Measurements from ENCODE around the gene DCHS2.

Gene DCHS2

GRCh38 chr4:154444958-154445357 is 46.6 kb downstream of the DCHS2 start:
- no peak for DNase-seq

- DNase-seq: no peak
Measured at GRCh38 chr4:154441982-154442381, 49.6 kb downstream of the DCHS2 start.

GRCh38 chr4:154441124-154441523 is 50.5 kb downstream of the DCHS2 start:
- no peak for DNase-seq

DNA sequence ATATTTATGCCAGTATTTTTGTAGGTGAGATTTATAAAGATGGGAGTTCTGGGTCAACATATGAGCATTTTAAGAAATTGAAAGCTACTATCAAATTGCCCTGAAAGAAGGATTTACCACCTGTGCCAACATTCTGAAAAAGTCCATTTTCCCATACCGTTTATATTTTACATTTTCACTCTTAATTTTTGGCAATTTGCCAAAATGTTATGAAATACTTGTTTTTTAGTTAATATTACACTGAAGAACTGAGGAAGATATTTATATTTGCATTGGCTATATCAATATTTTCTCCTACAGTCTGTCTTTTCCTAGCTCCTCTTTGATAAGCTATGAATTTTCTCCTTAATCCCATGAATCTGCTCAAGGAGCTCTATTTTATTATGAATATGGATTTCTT is 52.4 kb downstream of the DCHS2 start:
- DNase-seq: no peak

DNA sequence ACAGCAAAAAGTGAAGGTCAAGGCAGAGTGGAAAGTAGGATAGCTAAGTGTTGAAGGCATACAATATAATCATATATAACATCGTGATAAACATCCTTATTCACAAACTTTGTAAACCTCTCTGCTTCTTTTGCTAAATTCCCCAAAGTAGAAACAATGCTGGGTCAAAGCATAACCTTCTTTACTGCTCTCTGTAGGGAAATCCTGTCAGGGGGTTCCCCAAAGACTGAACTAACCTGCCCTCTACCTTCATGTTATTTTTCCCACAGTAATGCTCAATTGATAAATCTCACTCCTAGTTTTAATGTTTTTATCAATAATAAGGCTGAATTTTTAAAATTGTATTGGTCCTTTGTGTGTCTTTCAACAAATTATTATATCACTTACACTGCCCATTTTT is 55.7 kb downstream of the DCHS2 start:
- DNase-seq: no peak

- DNase-seq: no peak
Measured at GRCh38 chr4:154433543-154433942, 58.1 kb downstream of the DCHS2 start.

DNA sequence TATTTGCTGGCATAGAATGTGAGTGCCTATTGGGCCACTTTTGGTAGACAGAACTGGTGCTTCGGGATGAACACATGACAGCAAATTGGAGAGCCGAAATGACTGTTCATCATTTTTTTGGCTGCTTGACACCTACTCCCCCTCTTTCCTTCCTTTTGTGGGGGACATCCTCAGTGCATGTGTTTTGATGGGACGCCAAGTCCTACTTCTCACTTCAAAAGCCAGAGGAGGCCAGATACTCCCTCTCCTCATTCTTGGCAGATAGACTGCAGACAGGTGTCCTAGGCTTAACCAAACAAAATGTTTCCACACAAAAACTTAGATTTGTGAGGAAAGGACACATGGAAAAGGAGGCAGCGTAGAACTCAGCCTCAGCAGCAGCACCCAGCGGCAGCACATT is 62.4 kb downstream of the DCHS2 start:
- no peak for DNase-seq

DNA sequence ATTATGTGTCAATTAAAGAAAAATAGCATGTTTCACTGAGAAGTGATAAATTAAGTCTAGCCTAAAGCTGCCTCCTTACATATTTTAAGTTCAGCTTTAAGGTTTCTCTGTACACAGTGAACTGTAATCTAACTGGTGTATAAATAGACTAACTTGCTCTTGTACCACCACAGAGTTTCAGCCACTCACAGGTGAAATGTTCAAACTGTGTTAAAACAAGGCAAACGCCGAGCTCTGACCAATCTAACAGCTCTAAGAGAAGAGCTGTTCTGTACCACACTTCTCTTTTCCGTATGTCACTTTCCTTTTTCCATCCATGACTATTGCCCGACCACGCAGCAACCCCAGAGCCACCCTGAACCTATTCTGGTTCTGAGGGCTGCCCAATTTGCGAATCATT is 64.5 kb downstream of the DCHS2 start:
- DNase-seq: no peak

DNA sequence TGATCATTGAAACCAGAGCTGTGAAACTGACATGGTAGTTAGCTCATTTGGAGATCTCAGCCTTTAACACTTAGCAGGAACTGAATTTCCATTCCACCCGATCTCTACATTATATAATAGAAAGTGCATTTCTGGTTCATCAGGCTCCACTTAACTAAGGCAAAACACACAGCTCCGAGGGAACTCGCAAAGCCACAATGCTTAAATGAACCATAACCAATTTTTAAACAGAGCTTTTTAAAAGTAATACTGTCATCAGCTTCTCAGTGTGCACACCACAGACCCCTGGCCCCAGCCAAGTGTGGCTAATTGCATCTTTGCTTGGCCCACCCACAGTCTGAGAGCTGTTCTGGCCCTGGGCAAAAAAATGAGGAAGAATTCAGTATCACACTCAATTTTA is 66.1 kb downstream of the DCHS2 start:
- DNase-seq: no peak

DNA sequence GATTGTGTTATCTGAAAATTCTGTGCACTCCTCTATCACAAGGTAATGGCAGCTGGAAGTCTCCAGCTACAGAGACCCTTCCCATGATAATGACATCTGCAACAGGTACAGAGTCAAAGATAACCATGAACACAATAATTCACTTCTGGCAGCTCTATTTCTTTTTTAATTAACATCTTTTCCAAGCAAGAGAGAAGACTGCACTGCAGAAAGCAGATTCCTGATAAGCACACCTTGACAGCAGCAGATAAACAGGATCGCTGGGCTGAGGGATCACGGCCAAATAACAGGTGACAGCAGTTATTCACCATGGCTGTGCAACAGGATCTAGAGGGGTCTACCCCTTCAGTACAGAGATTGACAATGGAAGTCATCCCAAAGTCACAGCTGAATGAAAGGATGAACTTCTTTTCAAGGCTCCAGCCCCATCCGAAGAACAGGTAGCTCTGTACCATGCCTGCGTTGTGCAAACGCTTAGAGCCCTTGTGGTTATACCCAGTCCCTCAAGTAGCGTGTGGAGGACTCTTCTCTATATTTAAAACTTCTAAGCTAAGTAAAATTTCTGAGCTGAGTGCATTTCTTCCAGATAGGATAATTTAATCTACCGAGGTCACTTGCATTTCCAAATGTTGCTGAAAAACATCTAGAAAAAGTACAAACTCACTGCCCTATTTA is 66.7 kb downstream of the DCHS2 start:
- no peak for DNase-seq

DNA sequence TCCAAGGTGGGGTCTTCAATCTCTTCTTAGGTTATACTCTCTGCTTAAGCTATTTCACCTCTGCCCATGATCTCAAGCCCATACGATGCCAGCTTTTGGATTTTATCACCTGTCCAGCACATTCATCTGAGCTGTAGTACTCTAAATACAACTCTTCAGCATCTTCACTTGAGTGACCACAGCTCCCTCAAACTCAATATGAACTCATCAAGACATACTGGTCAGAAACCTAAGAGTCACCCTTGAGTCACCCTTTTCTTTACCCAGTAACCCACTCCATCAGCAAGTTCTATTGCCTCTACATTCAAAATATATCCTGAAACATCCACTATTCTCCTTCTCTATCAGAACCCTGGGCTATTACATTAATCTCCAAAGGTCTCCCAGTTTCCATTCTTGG is 69.4 kb downstream of the DCHS2 start:
- no peak for DNase-seq

DNA sequence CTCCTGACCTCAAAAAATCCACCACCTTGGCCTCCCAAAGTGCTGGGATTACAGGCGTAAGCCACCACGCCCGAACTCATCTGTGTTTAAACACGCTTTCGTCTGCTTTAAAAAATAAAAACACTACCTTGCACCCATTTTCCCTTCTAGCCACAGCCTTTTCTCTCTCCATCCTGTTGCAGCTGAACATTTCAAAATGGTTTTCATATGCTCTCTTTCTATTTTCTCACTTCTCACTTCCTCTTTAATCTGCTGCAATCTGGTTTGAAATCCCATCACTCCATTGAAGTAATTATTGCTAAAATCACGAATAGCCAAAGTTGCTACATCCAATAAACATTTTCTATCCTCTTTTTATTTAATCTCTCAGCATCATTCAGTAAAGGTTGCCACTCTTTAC is 70.0 kb downstream of the DCHS2 start:
- no peak for DNase-seq

GRCh38 chr4:154417373-154417673 is 74.3 kb downstream of the DCHS2 start:
- no peak for DNase-seq

DNA sequence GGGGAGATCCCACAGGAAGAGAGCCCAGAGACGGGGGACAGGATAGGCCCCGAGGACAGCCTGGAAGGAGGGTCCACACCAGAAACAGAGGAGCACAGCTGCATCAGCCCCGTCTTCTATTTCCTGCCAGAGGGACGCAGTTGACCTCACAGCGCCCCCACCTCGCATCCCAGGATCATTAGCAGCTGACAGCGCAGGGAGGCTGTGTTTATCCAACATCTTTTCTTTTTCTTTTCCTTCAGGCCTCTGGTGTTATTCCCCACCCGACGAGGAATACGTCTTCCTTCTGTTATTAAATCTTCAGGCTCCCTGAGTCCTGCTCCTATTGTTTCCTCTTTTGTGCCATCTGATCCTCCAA is 75.4 kb downstream of the DCHS2 start:
- no peak for DNase-seq

DNA sequence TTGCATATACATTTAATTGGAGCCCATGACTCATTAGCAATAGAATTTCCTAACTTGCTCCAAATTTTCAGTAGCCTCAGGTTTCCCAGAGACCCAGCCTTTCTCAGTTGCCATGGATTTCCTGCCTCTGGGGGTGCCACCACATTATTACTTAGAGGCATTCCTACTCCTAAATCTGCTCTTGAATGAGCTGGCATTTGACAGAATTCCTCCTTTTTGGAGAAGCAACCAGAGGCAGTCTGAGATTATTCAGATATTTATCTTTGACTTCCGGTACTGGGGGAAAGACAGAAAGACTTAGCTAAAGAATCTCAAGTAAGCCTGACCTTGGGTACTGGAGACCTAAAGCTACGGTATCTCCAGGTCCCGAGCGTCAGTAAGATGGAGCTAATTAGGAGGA is 76.3 kb downstream of the DCHS2 start:
- no peak for DNase-seq

GRCh38 chr4:154414796-154415195 is 76.8 kb downstream of the DCHS2 start:
- no peak for DNase-seq

DNA sequence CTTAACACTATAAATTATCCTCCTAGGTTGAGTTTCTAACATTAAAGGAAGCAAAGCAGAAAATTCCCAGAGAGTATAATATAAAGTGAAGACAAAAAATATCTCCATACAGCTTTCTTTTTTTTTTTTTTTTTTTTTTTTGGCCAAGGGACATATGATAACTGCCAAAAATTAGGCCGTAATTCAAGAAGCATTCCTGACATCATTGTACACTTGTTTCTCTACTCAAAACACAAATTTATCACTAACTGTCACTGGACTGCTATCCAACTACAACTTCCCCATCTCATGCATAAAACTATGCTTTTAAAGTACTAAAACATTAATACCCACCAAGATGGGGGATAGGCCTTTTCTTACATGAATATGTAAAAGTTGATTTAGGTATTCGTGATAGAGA is 77.2 kb downstream of the DCHS2 start:
- no peak for DNase-seq

DNA sequence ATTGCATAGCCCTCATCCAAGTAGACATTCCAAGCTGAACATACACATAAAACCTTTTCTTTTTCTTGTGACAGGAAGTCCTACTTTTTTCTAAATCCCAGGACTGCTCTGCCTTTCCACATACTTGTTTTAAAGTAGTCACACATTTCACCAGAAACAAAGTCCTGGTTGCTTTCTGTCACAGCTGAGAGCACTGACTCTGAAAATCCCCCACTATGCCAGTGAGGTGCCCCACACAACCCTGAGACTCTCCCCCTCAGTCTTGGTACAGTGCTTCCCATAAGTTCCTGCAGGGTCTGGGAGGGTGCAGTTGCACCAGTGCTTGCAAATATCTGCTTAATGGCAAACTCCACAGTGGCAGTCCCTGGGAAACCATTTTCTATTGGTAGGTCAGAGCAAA is 84.2 kb downstream of the DCHS2 start:
- no peak for DNase-seq

GRCh38 chr4:154406018-154406795 is 85.4 kb downstream of the DCHS2 start:
- no peak for DNase-seq

GRCh38 chr4:154399259-154399974 is 92.2 kb downstream of the DCHS2 start:
- DNase-seq: no peak

DNA sequence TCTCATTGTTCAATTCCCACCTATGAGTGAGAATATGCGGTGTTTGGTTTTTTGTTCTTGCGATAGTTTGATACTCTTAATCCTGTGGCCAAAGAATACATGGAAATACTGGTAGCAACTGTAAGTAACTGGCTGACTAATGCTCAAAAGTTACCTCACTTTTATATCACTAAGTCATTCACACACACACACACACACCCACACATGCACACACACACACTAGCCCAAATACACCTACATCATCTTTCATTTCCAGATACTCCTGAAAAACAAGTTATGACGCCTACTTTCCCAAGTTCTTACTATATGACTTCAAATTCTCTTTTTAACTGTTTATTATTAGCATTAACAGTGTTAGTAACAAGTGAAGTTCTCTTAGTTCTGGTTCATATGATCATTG is 101.3 kb downstream of the DCHS2 start:
- no peak for DNase-seq

GRCh38 chr4:154389148-154389547 is 102.5 kb downstream of the DCHS2 start:
- DNase-seq: no peak

DNA sequence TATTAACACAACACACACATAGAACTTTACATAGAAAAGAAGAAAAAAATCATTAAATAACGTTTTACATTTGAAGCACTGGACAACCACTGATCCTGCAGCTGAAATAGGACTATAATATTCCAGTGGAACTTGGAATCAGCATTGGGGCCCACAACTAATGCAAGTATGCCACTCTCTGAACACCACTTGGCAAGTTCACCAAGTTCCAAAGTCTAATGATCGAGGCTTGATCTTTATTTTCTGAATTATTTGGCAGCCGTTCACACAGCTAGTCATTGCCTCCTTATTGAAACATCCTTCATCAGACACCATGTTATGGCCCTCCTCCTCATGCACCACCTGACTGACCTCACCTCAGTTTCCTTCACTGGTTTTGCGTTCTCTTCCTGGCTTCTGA is 107.6 kb downstream of the DCHS2 start:
- DNase-seq: no peak

- DNase-seq: no peak
Measured at GRCh38 chr4:154376486-154376885, 115.1 kb downstream of the DCHS2 start.

DNA sequence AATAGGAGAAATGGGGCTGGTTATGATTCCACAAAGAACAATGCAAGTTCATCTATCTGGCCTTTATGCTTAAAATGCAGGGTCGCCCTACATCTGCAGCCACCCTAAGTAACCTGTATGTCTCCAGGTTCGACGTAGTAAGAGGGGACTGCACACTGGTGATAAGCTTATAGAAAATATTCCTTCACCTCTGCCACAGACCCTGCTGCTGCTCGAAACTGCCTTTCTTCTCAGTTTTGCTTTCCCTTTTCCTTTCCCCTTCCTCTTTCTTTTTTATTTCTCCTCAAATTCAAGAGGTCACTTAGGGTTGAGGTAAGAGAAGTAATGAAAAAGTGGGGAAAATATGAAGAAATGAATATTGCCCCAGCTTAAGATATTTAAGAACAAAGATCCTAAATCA is 123.5 kb downstream of the DCHS2 start:
- DNase-seq: no peak

All from COR-L47 (cell line).